Inflammatory macrophage treated with lipopolysaccharide for 4 hours (primary cell): Measurements from ENCODE around the gene SEMA7A.
A peak's percentile ranks its signal among the peaks of the same experiment; 100 is the strongest.
"Not testable (repeated sequence)": the region's sequence is repeated elsewhere in the genome, so short reads cannot be mapped to it uniquely, and the experiment has no call there.

Experiments
- DNase-seq: peaks from one replicate; pipeline ENCODE4 v3.0.0-alpha.2; 2020

Gene SEMA7A, protein sequence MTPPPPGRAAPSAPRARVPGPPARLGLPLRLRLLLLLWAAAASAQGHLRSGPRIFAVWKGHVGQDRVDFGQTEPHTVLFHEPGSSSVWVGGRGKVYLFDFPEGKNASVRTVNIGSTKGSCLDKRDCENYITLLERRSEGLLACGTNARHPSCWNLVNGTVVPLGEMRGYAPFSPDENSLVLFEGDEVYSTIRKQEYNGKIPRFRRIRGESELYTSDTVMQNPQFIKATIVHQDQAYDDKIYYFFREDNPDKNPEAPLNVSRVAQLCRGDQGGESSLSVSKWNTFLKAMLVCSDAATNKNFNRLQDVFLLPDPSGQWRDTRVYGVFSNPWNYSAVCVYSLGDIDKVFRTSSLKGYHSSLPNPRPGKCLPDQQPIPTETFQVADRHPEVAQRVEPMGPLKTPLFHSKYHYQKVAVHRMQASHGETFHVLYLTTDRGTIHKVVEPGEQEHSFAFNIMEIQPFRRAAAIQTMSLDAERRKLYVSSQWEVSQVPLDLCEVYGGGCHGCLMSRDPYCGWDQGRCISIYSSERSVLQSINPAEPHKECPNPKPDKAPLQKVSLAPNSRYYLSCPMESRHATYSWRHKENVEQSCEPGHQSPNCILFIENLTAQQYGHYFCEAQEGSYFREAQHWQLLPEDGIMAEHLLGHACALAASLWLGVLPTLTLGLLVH

DNA sequence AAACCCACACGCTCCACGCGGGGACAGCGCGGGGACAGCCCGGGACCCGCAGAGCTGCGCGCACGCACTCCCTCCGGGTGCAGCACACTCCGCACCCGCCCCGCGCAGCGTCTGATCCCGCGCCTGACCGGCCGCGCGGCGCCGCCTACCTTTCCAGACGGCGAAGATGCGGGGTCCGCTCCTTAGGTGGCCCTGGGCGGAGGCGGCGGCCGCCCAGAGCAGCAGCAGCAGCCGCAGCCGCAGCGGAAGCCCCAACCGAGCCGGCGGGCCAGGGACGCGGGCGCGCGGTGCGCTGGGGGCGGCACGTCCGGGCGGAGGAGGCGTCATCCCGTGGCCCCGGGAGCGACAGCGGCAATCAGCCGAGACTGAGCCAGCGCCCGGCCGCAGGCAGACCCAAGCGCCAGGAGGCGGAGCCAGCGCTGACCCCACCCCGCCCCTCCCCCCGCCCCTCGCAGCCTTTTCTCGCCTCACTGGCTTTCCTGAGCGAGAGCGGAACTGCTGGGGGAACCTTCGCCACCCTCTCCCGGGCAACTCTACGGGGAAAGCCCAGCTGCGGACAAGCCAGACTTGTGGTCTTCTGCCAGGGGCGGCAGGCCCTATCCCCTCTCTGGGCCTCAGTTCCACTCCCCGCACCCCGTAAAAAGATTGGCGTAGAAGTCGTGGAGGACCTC lies at the start of gene SEMA7A:
SEMA7A (minus strand) TSS at position 367 of the 671 bp plus-strand sequence; CDS start at position 327, 40 bp downstream.
- DNase-seq: peak; percentile 90

- no peak for DNase-seq
Observed at GRCh38 chr15:74482661-74483060, 48.9 kb upstream of the SEMA7A start.

- DNase-seq: not testable (repeated sequence)
Observed at GRCh38 chr15:74480364-74480763, 46.6 kb upstream of the SEMA7A start.

- DNase-seq: not testable (repeated sequence)
Observed at GRCh38 chr15:74471621-74472020, 37.9 kb upstream of the SEMA7A start.

GRCh38 chr15:74470631-74471395 lies 37.1 kb upstream of the SEMA7A start:
- no peak for DNase-seq

GRCh38 chr15:74468341-74469032 lies 34.7 kb upstream of the SEMA7A start:
- no peak for DNase-seq

- DNase-seq: no peak
Observed at GRCh38 chr15:74466570-74466969, 32.8 kb upstream of the SEMA7A start.

DNA sequence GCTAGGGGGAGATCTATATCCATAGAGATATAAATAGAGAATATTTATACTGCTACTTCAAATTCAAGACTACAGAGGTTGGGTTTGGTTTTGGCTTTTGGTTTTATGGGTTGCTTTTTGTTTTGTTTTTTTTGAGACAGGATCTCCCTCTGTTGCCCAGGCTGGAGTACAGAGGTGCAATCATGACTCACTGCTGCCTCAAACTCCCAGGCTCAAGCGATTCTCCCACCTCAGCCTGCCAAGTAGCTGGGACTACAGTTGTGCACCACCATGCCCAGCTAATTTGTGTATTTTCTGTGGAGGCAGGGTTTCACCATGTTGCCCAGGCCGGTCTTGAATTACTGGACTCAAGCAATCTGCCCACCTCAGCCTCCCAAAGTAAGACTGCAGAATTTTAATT lies 31.1 kb upstream of the SEMA7A start:
- DNase-seq: no peak

- DNase-seq: peak; percentile 65
Observed at GRCh38 chr15:74464216-74464615, 30.5 kb upstream of the SEMA7A start.

DNA sequence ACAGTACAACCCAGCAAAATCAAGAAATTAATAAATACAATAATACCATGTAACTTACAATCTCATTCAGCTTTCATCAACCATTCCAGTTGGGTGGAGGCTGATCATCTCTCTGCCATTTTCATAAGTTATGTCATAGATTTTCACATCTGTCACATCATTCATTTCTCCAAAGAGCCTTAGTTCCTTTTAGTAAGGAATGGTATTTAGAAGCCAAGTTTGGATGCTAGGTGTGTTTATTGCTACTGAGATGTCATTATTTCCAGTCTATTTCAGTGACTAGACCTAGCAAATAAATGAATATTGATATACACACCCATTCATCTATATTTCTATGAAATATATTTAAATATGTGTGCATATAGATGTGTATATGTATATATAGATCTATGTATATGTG lies 29.9 kb upstream of the SEMA7A start:
- no peak for DNase-seq

GRCh38 chr15:74461847-74462511 lies 28.2 kb upstream of the SEMA7A start:
- no peak for DNase-seq

GRCh38 chr15:74460871-74461846 lies 27.4 kb upstream of the SEMA7A start, which contains the start of gene UBL7:
Gene UBL7, minus strand, starts transcription at chr15:74461160. Its CDS starts 2,293 bp downstream, at chr15:74458867.
- DNase-seq: peak; percentile 98

DNA sequence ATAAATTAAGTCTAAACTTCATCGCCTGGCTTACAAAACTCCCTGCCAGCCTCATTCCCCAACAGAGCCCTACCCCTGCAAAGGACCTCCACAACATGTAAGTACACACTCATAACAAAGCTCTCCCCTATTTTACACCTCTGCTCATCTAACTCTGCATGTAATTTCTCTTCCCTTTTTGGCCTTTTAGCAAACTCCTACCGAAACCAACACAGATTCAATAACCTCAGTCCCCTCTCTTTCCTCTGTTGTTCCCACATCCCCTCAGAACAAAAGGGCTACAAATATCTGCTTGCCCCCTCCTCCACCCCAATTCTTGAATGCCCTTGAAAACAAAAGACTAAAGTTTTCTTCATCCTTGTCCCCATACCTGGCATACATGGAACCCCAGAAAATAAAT lies 26.5 kb upstream of the SEMA7A start:
- peak; percentile 11 for DNase-seq

DNA sequence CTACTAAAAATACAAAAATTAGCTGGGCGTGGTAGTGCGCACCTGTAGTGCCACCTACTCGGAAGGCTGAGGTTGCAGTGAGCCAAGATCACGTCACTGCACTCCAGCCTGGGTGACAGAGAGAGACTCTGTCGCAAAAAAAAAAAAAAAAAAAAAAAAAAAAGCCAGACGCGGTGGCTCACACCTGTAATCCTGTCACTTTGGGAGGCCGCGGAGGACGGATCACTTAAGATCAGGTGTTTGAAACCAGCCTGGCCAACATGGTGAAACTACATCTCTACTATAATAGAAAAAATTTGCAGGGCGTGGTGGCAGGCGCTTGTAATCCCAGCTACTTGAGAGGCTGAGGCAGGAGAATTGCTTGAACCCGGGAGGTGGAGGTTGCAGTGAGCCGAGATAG lies 26.0 kb upstream of the SEMA7A start:
- not testable (repeated sequence) for DNase-seq

DNA sequence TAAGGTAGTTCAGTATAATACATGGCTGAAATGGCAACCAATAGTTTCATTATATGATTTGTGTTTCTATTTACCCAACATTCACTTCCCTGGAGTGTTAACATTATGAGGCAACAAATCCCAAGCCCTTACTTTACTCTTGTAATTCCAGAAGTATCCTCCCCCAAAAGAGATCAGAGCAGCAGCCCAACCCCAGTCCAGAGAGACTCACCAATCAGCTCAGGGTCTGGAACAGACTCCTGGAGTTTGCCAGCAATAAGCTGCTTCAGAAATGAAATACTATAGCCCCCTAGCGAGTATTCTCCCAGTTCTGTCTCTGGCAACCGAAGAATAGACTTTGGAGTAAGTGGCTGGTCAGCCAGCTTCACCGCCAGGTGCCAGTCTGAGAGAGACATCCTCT lies 24.7 kb upstream of the SEMA7A start:
- no peak for DNase-seq

DNA sequence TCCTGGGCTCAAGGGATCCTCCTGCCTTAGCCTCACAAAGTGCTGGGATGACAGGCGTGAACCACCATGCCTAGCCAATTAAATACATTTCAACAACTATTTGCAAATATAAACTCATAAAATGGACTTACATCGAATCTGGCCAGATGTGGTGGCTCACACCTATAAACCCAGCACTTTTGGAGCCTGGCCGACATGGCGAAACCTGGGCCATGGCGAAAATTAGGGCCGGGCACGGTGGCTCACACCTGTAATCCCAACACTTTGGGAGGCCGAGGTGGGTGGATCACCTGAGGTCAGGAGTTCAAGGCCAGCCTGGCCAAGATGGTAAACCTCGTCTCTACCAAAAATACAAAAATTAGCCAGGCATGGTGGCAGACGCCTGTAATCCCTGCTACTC lies 23.3 kb upstream of the SEMA7A start:
- DNase-seq: not testable (repeated sequence)

GRCh38 chr15:74454764-74455500 lies 21.2 kb upstream of the SEMA7A start:
- DNase-seq: peak; percentile 27

DNA sequence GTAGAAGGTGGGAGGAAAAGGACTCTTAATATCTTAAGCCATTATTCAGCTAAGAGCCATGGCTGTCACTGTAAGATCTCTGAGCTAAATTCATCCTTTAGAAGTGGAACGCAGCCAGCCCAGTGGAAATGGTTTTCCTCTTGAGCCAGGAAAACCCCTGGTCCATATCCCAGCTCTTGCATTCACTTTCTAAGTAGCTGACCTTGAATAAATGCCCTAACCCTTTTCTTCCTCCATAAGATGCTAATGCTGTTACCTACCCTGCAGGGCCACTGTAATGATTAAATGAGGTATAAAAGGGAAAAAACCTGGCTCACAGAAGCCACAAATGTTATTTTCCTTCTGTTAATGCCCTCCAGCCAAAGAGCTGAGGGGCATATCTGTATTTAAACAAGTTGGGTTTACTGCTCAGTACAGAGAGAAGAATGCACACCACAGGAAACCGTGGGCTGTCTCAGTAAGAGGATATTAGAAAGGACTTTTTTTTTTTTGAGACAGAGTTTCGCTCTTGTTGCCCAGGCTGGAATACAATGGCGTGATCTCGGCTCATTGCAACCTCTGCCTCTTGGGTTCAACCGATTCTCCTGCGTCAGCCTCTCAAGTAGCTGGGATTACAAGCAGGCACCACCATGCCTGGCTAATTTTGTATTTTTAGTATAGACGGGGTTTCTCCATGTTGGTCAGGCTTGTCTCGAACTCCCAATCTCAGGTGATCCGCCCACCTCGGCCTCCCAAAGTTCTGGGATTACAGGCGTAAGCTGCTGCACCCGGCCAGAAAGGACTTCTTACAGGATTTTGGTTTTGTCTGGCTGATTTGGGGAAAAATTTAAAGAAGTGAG lies 20.4 kb upstream of the SEMA7A start:
- peak; percentile 55 for DNase-seq
